NCI-H345 (cell line): ENCODE data around the gene SMARCC2.

Experiments used
- DNase-seq: peaks from one replicate; lab custom pipeline; 2025; lab: John Stamatoyannopoulos, UW

Gene SMARCC2

GRCh38 chr12:56189099-56189917 lies at the start of gene SMARCC2:
SMARCC2 (minus strand) TSS chr12:56189483; CDS start chr12:56189461, 22 bp downstream.
- peak; percentile 88 for DNase-seq

GRCh38 chr12:56237552-56237951 lies 48.3 kb upstream of the SMARCC2 start:
- no peak for DNase-seq

GRCh38 chr12:56236985-56237384 lies 47.7 kb upstream of the SMARCC2 start:
- DNase-seq: no peak

- DNase-seq: no peak
Observed at GRCh38 chr12:56236091-56236490, 46.8 kb upstream of the SMARCC2 start.

- no peak for DNase-seq
Observed at GRCh38 chr12:56234746-56235436, 45.6 kb upstream of the SMARCC2 start.

- no peak for DNase-seq
Observed at GRCh38 chr12:56231184-56231582, 41.9 kb upstream of the SMARCC2 start.

GRCh38 chr12:56230432-56231183 lies 41.3 kb upstream of the SMARCC2 start:
- DNase-seq: no peak

GRCh38 chr12:56229916-56230431 lies 40.7 kb upstream of the SMARCC2 start, which contains the start of gene SLC39A5:
SLC39A5 (plus strand) TSS chr12:56230051; CDS start chr12:56231275, 1,224 bp downstream.
- DNase-seq: no peak

GRCh38 chr12:56229082-56229481 lies 39.8 kb upstream of the SMARCC2 start:
- DNase-seq: no peak

GRCh38 chr12:56224954-56225353 lies 35.7 kb upstream of the SMARCC2 start:
- DNase-seq: no peak

- peak; percentile 98 for DNase-seq
Observed at GRCh38 chr12:56224102-56224701, 34.9 kb upstream of the SMARCC2 start, which contains the start of gene NABP2. NABP2 (plus strand) TSS chr12:56224342; CDS start chr12:56224857, 515 bp downstream.

- no peak for DNase-seq
Observed at GRCh38 chr12:56223571-56224101, 34.4 kb upstream of the SMARCC2 start.

GRCh38 chr12:56222531-56222895 lies 33.2 kb upstream of the SMARCC2 start:
- no peak for DNase-seq

- DNase-seq: peak; percentile 96
Observed at GRCh38 chr12:56221757-56222530, 32.7 kb upstream of the SMARCC2 start, which contains the start of gene RNF41. RNF41 (minus strand) TSS chr12:56221922; CDS start chr12:56214047, 7,875 bp downstream.

GRCh38 chr12:56221232-56221756 lies 32.0 kb upstream of the SMARCC2 start:
- no peak for DNase-seq

GRCh38 chr12:56220611-56221231 lies 31.4 kb upstream of the SMARCC2 start:
- DNase-seq: no peak

GRCh38 chr12:56219840-56220239 lies 30.6 kb upstream of the SMARCC2 start:
- DNase-seq: no peak

- DNase-seq: no peak
Observed at GRCh38 chr12:56216461-56216860, 27.2 kb upstream of the SMARCC2 start.

GRCh38 chr12:56213878-56214277 lies 24.6 kb upstream of the SMARCC2 start:
- DNase-seq: no peak

- DNase-seq: no peak
Observed at GRCh38 chr12:56212361-56212760, 23.1 kb upstream of the SMARCC2 start.
